G401.6 (cell line): ENCODE results near the gene CLMN.

Experiments
- FAIRE-seq: peaks from 2 replicates; lab custom pipeline; 2012; peaks lifted over from hg19 to GRCh38; lab: Jason Lieb, UNC

The CLMN gene

DNA sequence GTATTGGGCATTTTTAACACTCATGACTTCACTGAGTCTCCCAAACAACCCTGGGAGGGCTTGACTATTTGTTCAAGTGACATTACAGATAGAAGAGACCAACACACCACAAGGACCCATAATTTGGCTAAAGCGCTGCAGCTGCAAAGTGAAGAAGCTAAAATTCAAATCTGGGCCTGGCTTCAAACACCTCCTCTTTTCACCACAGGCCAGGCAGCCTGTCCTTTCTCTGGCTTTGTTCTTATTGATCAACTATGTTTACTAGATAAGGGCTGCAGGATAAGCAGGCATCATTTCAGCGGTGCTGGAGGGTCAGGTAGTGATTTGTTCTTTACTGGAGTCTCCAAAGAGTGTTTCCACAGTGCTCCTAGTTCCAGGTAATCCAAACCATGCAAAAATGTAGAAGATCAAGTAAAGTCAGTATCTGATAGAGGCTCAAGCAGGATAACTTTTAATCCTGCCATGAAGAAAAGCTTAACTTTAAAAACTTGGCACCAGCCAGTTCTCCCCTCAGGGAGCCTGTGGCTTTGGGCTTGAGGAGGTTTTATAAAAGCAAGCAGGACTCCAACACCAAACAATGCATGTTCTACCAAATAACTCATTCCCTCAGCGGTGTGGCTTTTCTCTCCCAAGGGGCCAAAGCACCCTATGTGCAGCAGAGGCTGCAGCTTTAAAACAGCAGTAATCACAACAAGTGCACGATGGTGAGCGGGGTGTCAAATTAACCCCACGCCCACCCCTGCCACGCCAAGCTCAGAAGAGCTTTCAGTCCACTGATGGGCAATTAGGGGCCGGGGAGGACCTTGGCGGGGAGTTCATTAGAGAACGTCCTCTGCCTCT lies 16.8 kb downstream of the CLMN start:
- FAIRE-seq = no peak

DNA sequence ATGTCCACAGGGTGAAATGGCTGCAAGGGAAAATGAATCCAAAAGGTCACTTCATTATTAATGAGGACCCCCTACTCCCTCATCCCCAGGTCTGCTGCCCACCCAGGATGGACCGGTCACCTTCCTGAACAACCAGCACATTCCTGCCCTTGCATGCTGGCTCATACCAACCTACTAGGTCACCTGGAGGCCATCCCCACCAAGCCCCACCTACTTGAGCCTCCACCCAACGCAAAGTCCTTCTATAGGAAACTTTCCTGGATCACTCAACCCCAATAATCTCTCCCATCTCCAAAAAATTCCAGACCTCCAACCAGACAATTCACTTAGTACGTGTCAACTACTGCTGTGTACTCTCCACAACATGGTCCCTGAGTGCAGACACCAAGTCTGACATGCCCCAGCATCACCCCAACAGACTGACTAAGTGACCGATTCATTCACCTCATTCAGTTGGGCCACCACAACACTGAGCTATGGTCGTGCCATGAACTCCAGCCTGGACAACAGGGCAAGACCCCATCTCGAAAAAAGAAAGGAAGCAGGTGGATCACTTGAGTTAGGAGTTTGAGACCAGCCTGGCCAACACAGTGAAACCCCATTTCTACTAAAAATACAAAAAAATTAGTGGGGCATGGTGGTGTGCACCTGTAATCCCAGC lies 18.1 kb downstream of the CLMN start:
- no peak for FAIRE-seq

DNA sequence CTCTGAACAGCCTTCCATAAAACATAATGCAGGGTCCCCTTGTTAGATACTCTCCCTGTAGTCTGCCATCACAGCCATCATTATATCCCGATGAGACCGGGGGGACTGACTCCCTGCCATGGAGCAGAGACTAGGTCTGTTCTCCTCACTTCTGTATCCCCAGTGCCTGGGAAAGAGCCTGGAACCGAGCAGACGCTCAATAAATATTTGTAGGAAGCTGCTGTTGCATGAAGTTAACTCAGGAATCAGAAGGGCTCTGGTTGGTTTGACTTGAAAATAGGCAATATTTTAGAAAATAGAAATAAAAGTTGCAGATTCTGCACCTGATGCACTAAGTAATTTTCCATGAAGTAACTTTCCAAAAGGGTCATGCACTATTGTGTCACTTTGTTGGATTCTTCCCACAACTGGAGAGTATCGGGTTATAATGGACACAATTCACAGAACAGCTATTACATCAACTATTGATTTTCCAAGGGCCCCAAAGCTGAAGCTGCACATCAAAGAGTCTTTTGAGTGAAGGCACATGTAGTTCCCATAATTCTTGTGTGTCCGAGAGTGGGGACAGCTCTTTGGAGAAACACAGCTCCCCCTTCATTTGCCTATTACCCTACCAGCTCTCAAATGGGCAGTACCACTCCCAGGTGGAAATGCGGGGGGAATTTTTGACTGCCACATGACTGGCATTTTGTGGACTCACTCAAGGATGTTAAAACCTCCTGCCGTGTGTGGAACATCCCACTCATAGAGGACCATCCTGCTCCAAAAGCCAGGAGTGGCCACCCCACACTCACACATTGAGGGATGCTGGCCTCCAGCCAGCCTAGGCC lies 18.8 kb downstream of the CLMN start:
- FAIRE-seq = no peak

- no peak for FAIRE-seq
Measured at GRCh38 chr14:95300002-95300696, 19.6 kb downstream of the CLMN start.

DNA sequence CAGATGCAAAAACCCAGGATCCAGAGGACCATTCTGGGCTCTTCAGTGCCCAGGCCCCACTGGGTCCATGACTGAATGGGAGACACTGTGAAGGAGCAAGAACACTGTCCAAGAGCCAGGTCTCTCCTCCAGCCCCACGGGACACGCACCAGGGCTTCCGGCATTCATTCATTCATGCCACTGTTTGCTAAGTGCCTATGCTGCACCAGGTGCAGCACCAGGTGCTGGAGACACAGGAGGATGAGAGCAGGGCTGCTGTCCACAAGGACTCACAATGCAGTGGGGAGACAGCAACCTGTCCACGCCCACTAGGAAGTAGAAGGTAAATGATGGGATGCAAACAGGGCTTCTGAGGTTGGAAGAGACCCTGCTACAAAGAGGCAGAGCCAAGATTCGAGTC lies 20.4 kb downstream of the CLMN start:
- FAIRE-seq = no peak

DNA sequence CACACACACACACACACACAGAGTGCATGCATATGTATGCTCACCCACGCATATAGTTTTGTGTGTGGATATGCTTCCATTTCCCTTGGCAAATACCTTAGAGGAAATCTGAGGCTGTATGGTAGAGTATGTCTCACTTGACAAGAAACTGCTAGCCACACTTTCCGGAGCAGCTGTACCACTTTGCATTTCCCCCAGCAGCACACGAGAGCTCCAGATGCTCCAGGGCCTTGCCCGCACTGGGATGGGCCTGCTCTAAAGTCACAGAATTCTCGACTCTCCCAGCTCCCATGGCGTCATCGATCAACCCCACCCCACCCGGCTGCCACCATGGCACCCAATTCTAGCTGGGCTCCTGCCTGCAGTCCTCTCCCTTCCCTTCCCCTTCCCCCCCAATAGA lies 21.9 kb downstream of the CLMN start:
- no peak for FAIRE-seq

GRCh38 chr14:95296966-95297365 lies 22.7 kb downstream of the CLMN start:
- FAIRE-seq = no peak

- FAIRE-seq = no peak
Measured at GRCh38 chr14:95295600-95296376, 23.9 kb downstream of the CLMN start.

DNA sequence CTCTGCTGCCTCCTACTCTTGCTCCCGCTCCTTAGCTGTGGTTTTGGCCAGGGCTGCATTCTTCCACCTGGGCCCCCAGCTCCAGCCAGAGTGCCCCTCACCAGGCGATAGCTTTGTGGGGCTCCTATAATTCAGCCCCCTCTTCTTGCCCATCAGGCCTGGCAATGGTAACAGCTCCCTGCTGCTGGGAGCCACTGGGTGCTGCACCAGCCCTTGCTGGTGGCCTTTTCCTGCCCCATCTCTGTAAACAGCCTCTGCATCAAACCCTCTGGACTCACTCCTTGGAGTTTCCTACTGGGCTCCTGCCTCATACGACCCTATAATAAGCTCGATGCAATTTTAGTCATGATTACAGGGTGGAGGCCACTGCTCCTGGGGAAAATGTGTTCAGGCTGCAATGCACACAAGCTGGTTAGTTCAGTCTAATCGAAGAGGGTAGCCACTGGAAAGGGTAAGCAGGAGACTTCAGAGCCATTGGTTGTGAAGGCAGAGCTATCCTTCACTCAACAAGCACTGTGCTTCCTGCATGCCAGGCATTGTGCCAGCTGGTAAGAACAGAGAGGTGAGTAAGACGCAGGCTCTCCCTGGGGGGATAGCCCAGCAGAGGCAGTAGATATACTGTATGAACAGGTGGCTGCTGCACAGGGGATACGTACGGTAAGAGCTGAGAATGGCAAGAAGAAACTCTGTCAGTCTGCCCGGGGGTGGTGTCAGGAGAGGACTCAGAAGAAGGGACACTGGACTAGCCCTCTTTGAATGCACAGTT lies 24.7 kb downstream of the CLMN start:
- no peak for FAIRE-seq

DNA sequence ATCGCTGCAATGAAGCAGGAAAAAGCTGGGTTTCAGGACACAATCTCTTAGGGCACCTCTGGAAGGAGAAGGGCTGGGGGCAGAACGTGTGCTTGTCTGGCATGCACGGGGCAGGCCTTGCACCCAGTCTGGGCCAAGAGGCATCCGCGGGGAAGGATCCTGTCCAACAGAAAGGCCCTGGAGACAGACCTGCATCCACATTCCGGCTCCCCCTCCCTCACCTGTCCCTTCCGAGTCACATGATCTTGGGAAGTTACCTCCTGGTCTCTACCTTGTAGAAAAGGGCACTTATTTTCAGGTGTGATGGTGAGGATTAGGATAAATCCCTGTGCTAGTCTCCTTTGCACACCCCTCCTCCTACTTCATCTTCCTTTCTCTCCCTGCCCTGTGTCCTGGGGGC lies 25.4 kb downstream of the CLMN start:
- no peak for FAIRE-seq

GRCh38 chr14:95293449-95293848 lies 26.3 kb downstream of the CLMN start:
- FAIRE-seq = no peak

GRCh38 chr14:95292660-95293425 lies 26.9 kb downstream of the CLMN start:
- FAIRE-seq = no peak

GRCh38 chr14:95291859-95292542 lies 27.7 kb downstream of the CLMN start:
- FAIRE-seq = no peak

DNA sequence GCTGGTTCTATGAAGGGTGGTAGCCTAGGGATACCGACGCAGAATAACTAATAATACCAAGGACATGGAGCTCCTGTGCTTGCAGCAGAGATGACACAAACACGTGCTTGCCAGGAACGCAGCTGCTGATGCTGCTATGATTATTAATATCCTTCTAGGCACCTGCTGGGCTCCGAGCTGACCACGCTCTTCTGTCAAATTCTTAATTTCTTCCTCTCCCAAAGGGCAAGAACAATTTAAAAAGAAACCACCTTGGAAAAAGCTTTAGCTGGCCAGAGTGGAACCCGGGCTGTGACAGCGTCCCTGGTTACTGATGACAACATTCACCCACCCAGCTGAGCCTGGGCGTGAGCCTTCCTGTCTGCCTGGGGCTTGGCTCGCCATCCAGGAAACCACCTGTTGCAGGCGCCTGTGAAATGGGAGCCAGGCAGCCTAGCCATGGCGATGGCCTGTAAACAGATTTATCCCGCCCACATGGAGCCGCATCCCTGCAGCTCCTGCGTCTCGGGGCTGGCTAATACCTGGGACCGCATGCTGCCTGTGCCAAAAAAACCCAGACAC lies 28.8 kb downstream of the CLMN start:
- FAIRE-seq = no peak

DNA sequence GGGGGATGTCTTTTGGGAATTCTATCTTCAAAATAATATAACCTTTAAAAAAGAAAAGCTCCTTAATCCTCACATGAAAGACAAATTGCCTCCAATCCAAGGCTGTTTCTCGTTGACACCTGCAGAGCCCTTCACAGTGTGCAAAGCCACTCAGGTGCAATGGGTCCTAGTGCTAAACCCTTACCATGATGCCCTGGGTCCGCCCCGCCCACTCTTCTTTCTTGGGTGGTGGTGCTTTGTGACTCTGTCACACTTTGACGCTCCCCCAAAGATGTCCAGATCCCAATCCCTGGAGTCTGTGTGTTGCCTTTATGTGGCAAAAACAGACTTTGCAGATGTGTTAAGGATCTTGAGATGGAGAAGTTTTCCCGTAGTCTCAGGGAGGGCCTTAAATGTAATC lies 29.7 kb downstream of the CLMN start:
- no peak for FAIRE-seq

DNA sequence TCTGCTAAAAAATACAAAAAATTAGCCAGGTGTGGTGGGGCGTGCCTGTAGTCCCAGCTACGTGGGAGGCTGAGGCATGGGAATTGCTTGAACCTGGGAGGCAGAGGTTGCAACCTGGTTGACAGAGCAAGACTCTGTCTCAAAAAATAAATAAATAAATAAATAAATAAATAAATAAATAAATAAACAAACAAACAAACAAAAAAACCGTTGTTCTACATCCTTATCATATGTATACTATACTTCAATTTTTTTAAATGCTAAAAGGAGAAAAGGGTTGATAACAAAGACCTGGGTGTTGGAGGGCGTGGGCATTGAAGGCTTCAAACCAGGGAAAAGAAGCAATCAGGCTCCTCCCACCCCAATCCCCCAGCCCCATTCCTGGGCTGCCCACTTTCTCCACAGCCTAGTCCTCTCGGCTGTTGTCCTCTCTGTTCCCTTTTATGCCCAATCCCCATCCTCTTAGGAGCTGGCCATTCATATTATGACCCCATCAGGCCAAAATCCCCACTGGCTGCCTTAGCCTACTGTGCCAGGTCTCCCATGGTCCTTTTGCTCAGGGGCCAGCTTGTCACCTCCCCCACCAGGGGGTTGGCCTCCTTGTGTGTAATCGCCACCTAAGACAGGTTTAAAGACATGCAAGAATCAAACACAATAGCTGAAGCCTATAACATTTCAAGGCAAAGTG lies 30.2 kb downstream of the CLMN start:
- FAIRE-seq = no peak

DNA sequence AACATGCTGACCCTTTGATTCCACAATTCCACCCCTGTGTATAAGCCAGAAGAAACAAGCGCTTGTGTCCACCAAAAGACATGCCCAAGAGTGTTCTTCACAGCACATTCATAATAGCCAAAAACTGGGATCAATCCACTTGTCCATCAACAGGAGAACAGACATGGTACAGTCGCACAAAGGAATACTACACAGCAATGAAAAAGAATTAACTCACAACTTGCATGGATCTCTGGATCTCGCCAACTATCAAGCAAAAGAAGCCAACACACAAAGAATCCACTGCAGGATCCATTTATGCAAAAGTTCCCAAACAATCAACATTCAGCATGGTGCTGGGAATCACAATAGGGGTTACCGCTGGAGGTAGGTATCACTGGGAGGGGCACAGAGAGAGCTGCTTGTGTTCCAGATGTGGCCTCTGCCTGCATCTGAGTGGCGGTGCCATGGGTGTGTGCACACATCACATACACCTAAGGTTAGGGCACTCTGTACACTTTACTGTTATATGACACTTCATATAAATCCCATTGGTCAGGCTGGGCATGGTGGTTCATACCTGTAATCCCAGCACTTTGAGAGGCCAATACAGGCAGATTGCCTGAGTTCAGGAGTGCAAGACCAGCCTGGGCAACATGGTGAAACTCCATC lies 30.9 kb downstream of the CLMN start:
- no peak for FAIRE-seq

- FAIRE-seq = no peak
Measured at GRCh38 chr14:95287176-95287754, 32.4 kb downstream of the CLMN start.
